ENCODE results near the gene C17orf50. TPM values are rescaled to one million over a fixed set of nuclear protein-coding genes. Genes with fewer than 3 reads are reported as not detected.

C17orf50 gene
- total and polyA plus RNA-seq, 2 of the 13 experiments (the other 11 are each of a cell fraction or from before 2014, with no cell fraction given), result not detected

DNA sequence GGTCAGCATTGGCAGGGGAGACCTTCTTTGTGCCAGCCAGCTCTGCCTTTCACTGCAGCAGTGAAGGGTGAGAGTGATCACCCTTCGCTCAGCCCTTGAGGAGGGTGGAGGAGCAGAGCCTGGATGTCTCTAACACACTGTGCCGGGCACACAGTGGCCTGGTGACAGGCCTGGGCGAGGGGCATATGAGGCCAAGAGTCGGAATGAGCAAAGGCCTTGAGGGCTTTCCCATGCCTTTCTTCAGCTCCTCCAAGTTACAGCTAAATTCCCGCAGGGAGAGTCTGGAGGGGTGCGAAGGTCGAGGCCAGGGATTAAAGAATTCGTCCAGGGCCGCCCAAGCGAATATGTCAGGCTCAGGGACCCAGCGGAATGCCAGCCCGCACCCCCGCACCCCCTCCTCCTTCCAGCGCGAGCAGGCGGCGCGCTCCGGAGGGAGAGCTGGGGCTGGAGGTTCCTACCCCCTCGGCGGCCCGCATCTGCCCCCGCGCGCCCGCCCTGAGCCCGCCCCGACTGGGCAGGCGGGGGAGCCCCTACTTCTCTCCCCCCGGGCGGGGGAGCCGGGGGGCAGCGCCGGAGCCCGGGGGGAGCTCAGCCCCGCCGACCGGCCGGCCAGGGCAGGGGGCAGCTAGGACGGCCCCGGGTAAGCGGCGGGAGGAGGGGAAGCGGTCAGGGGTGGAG lies 29.3 kb upstream of the C17orf50 start, which contains the start of gene RASL10B (continued):
- no peak for TF ChIP-seq ZZZ3 (CRISPR knock-in tag; IDR thresholded peaks at IDR 0.05; ENCODE audit: borderline replicate concordance)
- no peak for TF ChIP-seq KDM6A (CRISPR knock-in tag; IDR thresholded peaks at IDR 0.05; ENCODE audit: low read depth)
- TF ChIP-seq, protein P1, sequence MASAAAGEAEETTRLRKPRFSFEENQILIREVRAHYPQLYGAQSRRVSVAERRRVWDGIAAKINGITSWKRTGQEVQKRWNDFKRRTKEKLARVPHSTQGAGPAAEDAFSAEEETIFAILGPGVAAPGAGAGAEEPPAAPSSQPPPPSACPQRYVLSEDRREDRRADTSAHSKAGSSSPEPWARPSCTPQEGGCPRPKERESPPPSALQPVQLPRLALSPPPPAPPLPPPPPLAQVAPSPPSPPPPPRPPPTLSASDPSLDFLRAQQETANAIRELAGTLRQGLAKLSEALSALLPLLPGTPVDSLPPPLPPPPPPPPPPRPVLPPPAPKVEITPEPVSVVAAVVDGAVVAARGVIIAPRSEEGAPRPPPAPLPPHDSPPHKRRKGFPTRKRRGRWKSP (CRISPR knock-in tag; IDR thresholded peaks at IDR 0.05), result no peak
- TF ChIP-seq AGO2 (optimal IDR thresholded peaks at IDR 0.05; ENCODE audit: low read depth, low read length), result no peak
- no peak for TF ChIP-seq KLF15 (CRISPR knock-in tag; IDR thresholded peaks at IDR 0.05; ENCODE audit: borderline replicate concordance)
- TF ChIP-seq, protein P2, sequence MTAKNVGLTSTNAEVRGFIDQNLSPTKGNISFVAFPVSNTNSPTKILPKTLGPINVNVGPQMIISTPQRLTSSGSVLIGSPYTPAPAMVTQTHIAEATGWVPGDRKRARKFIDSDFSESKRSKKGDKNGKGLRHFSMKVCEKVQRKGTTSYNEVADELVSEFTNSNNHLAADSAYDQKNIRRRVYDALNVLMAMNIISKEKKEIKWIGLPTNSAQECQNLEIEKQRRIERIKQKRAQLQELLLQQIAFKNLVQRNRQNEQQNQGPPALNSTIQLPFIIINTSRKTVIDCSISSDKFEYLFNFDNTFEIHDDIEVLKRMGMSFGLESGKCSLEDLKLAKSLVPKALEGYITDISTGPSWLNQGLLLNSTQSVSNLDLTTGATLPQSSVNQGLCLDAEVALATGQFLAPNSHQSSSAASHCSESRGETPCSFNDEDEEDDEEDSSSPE (CRISPR knock-in tag; IDR thresholded peaks at IDR 0.05), result 0 out of 2 replicates have a peak, but pooled peaks have one; percentile 34
- TF ChIP-seq PREB (CRISPR knock-in tag; IDR thresholded peaks at IDR 0.05), result no peak
- TF ChIP-seq ZSCAN5A (CRISPR knock-in tag; IDR thresholded peaks at IDR 0.05; ENCODE audit: borderline replicate concordance), result no peak
- TF ChIP-seq ZNF513 (CRISPR knock-in tag; conservative IDR thresholded peaks at IDR 0.05), result no peak
- no peak for TF ChIP-seq ZNF263 (CRISPR knock-in tag; IDR thresholded peaks at IDR 0.05)
- no peak for TF ChIP-seq DNMT1 (CRISPR knock-in tag; IDR thresholded peaks at IDR 0.05)
- TF ChIP-seq HCFC1 (IDR thresholded peaks at IDR 0.05; ENCODE audit: low read depth, low read length), result no peak
- no peak for TF ChIP-seq ZNF280D (CRISPR knock-in tag; IDR thresholded peaks at IDR 0.05)
- TF ChIP-seq, protein P3, sequence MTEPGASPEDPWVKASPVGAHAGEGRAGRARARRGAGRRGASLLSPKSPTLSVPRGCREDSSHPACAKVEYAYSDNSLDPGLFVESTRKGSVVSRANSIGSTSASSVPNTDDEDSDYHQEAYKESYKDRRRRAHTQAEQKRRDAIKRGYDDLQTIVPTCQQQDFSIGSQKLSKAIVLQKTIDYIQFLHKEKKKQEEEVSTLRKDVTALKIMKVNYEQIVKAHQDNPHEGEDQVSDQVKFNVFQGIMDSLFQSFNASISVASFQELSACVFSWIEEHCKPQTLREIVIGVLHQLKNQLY (CRISPR knock-in tag; IDR thresholded peaks at IDR 0.05), result no peak
- TF ChIP-seq MBD4 (IDR thresholded peaks at IDR 0.05; ENCODE audit: borderline replicate concordance, low read length), result no peak
- no peak; the same call in 1 of the 2 replicates for TF ChIP-seq ZGPAT (CRISPR knock-in tag; IDR thresholded peaks at IDR 0.05)
- TF ChIP-seq DPF2 (CRISPR knock-in tag; IDR thresholded peaks at IDR 0.05; ENCODE audit: borderline replicate concordance, low read depth), result no peak
